GM10266 (cell line): Measurements from ENCODE around the gene TP53BP2.
"Not testable (repeated sequence)": the region's sequence is repeated elsewhere in the genome, so short reads cannot be mapped to it uniquely, and the experiment has no call there.

Experiments used
- DNase-seq: peaks from one replicate; pipeline ENCODE4 v3.0.0; 2012; ENCODE audit errors: extremely low spot score
- CTCF ChIP-seq: IDR thresholded peaks from 2 replicates; pipeline ENCODE4 v1.5.1; 2012; ENCODE audit warnings: mild to moderate bottlenecking, low read depth; ENCODE audit not compliant: control insufficient read depth, insufficient read depth; ENCODE audit errors: missing control alignments

TP53BP2 gene

DNA sequence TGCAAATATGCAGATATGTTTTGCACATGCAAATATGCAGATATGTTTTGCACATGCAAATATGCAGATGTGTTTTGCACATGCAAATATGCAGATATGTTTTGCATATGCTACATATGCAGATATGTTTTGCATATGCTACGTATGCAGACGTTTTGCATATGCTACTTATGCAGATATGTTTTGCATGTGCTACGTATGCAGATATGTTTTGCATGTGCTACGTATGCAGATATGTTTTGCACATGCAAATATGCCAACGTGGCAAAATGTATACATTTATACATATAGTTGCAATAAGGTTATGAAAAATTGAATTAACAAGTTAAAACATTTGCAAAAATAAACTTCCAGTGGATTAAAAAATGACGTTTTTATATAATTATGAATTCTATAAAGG lies 30.8 kb upstream of the TP53BP2 start:
- DNase-seq: no peak
- no peak for TF ChIP-seq CTCF

DNA sequence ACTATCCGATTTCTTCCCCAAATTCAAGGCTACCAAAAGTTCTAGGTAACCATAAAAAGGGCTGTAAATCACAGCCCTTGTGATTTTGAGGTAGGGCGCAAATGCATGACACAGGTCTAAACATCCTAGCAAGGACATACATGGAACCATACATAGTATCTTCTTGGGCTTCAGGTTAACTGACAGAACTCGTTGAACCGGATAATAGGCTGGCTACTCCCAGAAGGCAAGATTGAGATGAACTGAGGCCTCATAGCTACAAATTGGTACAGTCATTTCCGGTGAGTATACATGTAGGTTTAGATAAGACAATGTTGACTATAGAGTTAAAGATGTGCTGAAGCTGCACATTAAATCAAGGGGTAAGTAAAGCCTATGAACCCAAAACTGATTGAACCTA lies 27.3 kb upstream of the TP53BP2 start:
- no peak for TF ChIP-seq CTCF
- no peak for DNase-seq

DNA sequence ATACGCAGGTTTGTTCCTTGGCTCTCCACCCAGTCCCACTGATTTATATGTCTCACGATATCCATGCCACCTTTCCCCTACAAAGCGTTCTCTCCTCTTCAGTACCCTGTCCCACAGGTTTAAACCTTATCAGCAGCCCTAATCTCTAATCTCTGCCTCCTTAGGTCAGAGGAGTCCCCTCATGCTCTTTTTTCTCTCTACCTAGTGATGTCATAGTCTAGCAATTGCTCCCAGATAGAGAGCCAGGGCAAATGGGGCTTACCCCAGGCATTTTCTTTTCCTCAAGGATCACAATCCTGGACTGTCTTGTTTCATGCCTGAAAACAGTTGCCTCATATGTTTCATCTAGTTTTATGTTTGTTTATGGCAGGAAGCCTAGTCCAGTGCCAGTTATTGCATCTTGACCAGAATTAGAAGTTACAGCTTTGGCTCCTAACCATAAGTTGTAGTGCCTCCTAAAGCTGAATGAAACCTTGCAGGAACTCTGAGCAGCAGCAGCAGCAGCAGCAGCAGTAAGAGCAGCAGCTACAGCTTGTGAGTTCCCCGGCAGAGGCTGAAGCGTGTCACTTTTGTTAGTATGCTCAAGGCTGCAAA lies 26.7 kb upstream of the TP53BP2 start:
- DNase-seq: no peak
- no peak for TF ChIP-seq CTCF

DNA sequence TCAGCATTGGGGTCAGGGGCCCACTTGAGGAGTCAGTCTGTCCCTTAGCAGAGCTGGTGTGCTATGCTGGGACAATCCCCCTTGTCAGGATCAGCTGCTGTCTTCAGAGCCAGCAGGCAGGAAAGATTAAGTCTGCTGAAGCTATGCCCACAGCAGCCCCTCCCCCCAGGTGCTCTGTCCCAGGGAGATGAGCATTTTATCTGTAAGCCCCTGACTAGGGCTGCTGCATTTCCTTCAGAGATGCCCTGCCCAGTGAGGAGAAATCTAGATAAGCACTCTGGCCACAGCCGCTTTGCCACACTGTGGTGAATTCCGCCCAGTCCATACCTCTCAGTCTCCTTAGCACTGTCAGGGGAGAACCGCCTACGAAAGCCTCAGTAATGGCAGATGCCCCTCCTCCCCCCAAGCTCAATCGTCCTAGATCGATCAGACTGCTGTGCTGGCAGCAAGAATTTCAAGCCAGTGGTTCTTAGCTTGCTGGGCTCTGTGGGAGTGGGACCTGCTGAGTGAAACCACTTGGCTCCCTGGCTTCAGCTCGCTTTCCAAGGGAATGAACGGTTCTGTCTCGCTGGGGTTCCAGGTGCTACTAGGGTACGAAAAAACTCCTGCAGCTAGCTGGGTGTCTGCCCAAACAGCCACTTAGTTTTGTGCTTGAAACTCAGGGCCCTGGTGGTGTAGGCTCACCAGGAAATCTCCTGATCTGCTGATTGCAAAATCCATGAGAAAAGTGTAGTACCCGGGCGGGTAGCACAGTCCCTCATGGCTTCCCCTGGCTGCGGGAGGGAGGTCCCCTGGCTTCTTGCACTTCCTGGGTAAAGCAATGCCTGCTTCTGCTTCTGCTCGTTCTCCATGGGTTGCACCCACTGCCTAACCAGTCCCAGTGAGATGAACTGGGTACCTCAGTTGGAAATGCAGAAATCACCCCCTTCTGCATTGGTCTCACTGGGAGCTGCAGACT lies 25.1 kb upstream of the TP53BP2 start:
- no peak for TF ChIP-seq CTCF
- no peak for DNase-seq

DNA sequence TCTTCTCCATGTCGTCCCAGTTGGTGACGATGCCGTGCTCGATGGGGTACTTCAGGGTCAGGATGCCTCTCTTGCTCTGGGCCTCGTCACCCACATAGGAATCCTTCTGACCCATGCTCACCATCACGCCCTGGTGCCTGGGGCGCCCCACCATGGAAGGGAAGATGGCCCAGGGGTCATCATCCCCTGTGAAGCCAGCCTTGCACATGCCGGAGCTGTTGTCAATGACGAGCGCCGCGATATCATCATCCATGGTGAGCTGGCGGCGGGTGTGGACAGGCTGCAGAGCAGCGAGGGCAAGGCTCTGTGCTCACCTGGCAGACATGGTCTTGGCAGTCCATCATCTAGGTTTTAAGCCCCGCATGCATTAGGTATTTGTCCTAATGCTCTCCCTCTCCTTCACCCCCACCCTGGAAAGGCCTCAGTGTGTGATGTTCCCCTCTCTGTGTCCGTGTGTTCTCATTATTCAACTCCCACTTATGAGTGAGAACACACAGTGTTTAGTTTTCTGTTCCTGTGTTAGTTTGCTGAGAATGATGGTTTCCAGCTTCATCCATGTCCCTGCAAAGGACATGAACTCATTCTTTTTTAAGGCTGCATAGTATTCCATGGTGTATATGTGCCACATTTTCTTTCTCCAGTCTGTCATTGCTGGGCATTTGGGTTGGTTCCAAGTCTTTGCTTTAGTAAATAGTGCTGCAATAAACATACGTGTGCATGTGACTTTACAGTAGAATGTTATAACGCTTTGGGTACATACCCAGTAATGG lies 19.0 kb upstream of the TP53BP2 start:
- DNase-seq: not testable (repeated sequence)

GRCh38 chr1:223864084-223864483 lies 18.3 kb upstream of the TP53BP2 start:
- no peak for TF ChIP-seq CTCF
- no peak for DNase-seq

DNA sequence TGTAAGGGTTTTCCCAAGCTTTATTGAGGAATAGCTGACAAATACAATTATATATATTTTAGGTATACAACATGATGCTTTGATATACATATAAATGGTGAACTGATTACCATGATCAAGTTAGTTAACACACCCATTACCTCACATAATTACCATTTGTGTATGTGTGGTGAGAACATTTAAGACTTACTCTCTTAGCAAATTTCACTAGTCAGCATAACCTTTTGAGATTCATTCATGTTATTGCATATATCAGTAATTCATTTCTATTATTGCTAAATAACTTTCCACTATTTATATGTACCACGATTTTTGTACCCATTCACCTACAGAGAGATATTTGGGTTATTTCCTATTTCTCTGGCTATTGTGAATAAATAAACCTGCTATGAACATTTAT lies 16.2 kb upstream of the TP53BP2 start:
- TF ChIP-seq CTCF: no peak
- DNase-seq: no peak
